ENCODE measurements around the gene TRO.

TRO gene

GRCh38 chrX:54961750-54962149, 41.1 kb downstream of the TRO start:
- no peak for DNase-seq

- no peak for DNase-seq
Measured at GRCh38 chrX:54964766-54965497, 44.3 kb downstream of the TRO start.

- DNase-seq, result no peak
Measured at GRCh38 chrX:54977387-54977786, 56.8 kb downstream of the TRO start.

GRCh38 chrX:54978448-54978847, 57.8 kb downstream of the TRO start:
- DNase-seq, result no peak

GRCh38 chrX:54979432-54979831, 58.8 kb downstream of the TRO start:
- no peak for DNase-seq

- DNase-seq, result no peak
Measured at GRCh38 chrX:54980334-54980733, 59.7 kb downstream of the TRO start.
